ENCODE data around the gene MCUB. TPM values are rescaled to one million over a fixed set of nuclear protein-coding genes. Genes with fewer than 3 reads are reported as not detected.
"Not testable (repeated sequence)": the region's sequence is repeated elsewhere in the genome, so short reads cannot be mapped to it uniquely, and the experiment has no call there.

MCUB gene
- total and polyA plus RNA-seq, 2 donors (not counting 1 experiment from before 2014, with no cell fraction given): 19.0 to 20.6 TPM

- Histone ChIP-seq H3K79me2 (ENCODE audit: control insufficient read depth, insufficient read depth, low read length) (no peaks in the 10 kb centered on the region), H3K9ac (ENCODE audit: insufficient read depth, low read length) (no peak overlapping the region), H3K27ac (ENCODE audit: insufficient read depth, low read length) (no peak overlapping the region), H3K4me2 (ENCODE audit: extremely low read depth, insufficient read depth, low read length) (no peak overlapping the region), H4K20me1 (ENCODE audit: control insufficient read depth, extremely low read depth, insufficient read depth, low read length) (no peaks in the 10 kb centered on the region), H3K4me1 (ENCODE audit: control insufficient read depth, extremely low read depth, insufficient read depth, low read length) (no peaks in the 10 kb centered on the region), H3K9me3 (ENCODE audit: control insufficient read depth, insufficient read depth, low read depth, low read length) (no peaks in the 10 kb centered on the region), H3K36me3 (ENCODE audit: control insufficient read depth, insufficient read depth, low read length) (no peaks in the 10 kb centered on the region), H3K27me3 (ENCODE audit: control insufficient read depth, insufficient read depth, low read length) (no peaks in the 10 kb centered on the region), H3K4me3 (replicated peaks in 1 of 4; ENCODE audit: control extremely low read depth in 1 of 4, insufficient read depth in 1 of 4, low read depth in 3 of 4, low read length in 4 of 4) (no peak overlapping the region), H2AFZ (ENCODE audit: low read length) (no peak overlapping the region)
- TF ChIP-seq EZH2 (IDR thresholded peaks at IDR 0.05; ENCODE audit: low read length, missing control alignments) (no peak), CTCF (conservative IDR thresholded peaks at IDR 0.05 in 1 of 2, IDR thresholded peaks at IDR 0.05 in 1 of 2; ENCODE audit: low read depth in 1 of 2, low read length in 2 of 2) (no peak)
- peak in 1 of 2 donors; percentile 48 for DNase-seq (ENCODE audit: low read depth in 2 of 2)
Observed at GRCh38 chr4:109590905-109591304, 30.9 kb downstream of the MCUB start.

GRCh38 chr4:109592367-109592766, 32.3 kb downstream of the MCUB start:
- Histone ChIP-seq H3K27me3 (ENCODE audit: control insufficient read depth, insufficient read depth, low read length) (no peaks in the 10 kb centered on the region), H3K36me3 (ENCODE audit: control insufficient read depth, insufficient read depth, low read length) (no peaks in the 10 kb centered on the region), H3K4me1 (ENCODE audit: control insufficient read depth, extremely low read depth, insufficient read depth, low read length) (no peaks in the 10 kb centered on the region), H3K4me2 (ENCODE audit: extremely low read depth, insufficient read depth, low read length) (no peak overlapping the region), H3K9ac (ENCODE audit: insufficient read depth, low read length) (no peak overlapping the region), H2AFZ (ENCODE audit: low read length) (no peak overlapping the region), H3K79me2 (ENCODE audit: control insufficient read depth, insufficient read depth, low read length) (no peaks in the 10 kb centered on the region), H3K27ac (ENCODE audit: insufficient read depth, low read length) (no peak overlapping the region), H4K20me1 (ENCODE audit: control insufficient read depth, extremely low read depth, insufficient read depth, low read length) (no peaks in the 10 kb centered on the region), H3K4me3 (replicated peaks in 1 of 4; ENCODE audit: control extremely low read depth in 1 of 4, insufficient read depth in 1 of 4, low read depth in 3 of 4, low read length in 4 of 4) (no peak overlapping the region), H3K9me3 (ENCODE audit: control insufficient read depth, insufficient read depth, low read depth, low read length) (no peaks in the 10 kb centered on the region)
- DNase-seq (ENCODE audit: low read depth in 2 of 2): no peak
- TF ChIP-seq EZH2 (IDR thresholded peaks at IDR 0.05; ENCODE audit: low read length, missing control alignments) (no peak), CTCF (conservative IDR thresholded peaks at IDR 0.05 in 1 of 2, IDR thresholded peaks at IDR 0.05 in 1 of 2; ENCODE audit: low read depth in 1 of 2, low read length in 2 of 2) (no peak)

GRCh38 chr4:109595123-109595522, 35.1 kb downstream of the MCUB start:
- H3K4me2 ChIP-seq (ENCODE audit: extremely low read depth, insufficient read depth, low read length); H3K27ac ChIP-seq (ENCODE audit: insufficient read depth, low read length); H3K9ac ChIP-seq (ENCODE audit: insufficient read depth, low read length); H3K36me3 ChIP-seq (ENCODE audit: control insufficient read depth, insufficient read depth, low read length); H3K4me3 ChIP-seq (replicated peaks in 1 of 4; ENCODE audit: control extremely low read depth in 1 of 4, insufficient read depth in 1 of 4, low read depth in 3 of 4, low read length in 4 of 4); H4K20me1 ChIP-seq (ENCODE audit: control insufficient read depth, extremely low read depth, insufficient read depth, low read length); H3K27me3 ChIP-seq (ENCODE audit: control insufficient read depth, insufficient read depth, low read length); H3K79me2 ChIP-seq (ENCODE audit: control insufficient read depth, insufficient read depth, low read length); DNase-seq (ENCODE audit: low read depth in 2 of 2); H3K9me3 ChIP-seq (ENCODE audit: control insufficient read depth, insufficient read depth, low read depth, low read length); H3K4me1 ChIP-seq (ENCODE audit: control insufficient read depth, extremely low read depth, insufficient read depth, low read length); H2AFZ ChIP-seq (ENCODE audit: low read length): not testable (repeated sequence)

GRCh38 chr4:109596420-109597085, 36.5 kb downstream of the MCUB start:
- H3K36me3 ChIP-seq (ENCODE audit: control insufficient read depth, insufficient read depth, low read length); DNase-seq (ENCODE audit: low read depth in 2 of 2); H3K4me3 ChIP-seq (replicated peaks in 1 of 4; ENCODE audit: control extremely low read depth in 1 of 4, insufficient read depth in 1 of 4, low read depth in 3 of 4, low read length in 4 of 4); H3K27ac ChIP-seq (ENCODE audit: insufficient read depth, low read length); H3K27me3 ChIP-seq (ENCODE audit: control insufficient read depth, insufficient read depth, low read length); H3K4me2 ChIP-seq (ENCODE audit: extremely low read depth, insufficient read depth, low read length); H4K20me1 ChIP-seq (ENCODE audit: control insufficient read depth, extremely low read depth, insufficient read depth, low read length); H3K79me2 ChIP-seq (ENCODE audit: control insufficient read depth, insufficient read depth, low read length); H2AFZ ChIP-seq (ENCODE audit: low read length); H3K9me3 ChIP-seq (ENCODE audit: control insufficient read depth, insufficient read depth, low read depth, low read length); H3K9ac ChIP-seq (ENCODE audit: insufficient read depth, low read length); H3K4me1 ChIP-seq (ENCODE audit: control insufficient read depth, extremely low read depth, insufficient read depth, low read length): not testable (repeated sequence)

Measured in fibroblast of lung (primary cell).